K562 (cell line): Measurements from ENCODE around the gene PRSS53.

Experiments used
- CTCF ChIP-seq, 3 experiments: IDR thresholded peaks in 2 of 3; conservative IDR thresholded peaks in 1 of 3; 2 replicates each; pipeline ENCODE4 v1.5.1; 2011 to 2012; ENCODE audit warnings: low read length in 3 of 3, mild to moderate bottlenecking in 3 of 3, control low read depth in 2 of 3, improper control_type of control experiment in 1 of 3, inconsistent platforms in 1 of 3, low read depth in 1 of 3, mixed read lengths in 1 of 3, moderate library complexity in 1 of 3; ENCODE audit not compliant: insufficient read depth in 2 of 3
- CTCFL ChIP-seq: IDR thresholded peaks from 2 replicates; pipeline ENCODE4 v1.6.1; 2011; ENCODE audit warnings: borderline replicate concordance, low read depth, mild to moderate bottlenecking, moderate library complexity, low read length; ENCODE audit not compliant: insufficient read depth, poor library complexity, severe bottlenecking
- DMBX1 ChIP-seq: fragments of 250-450 bp; sonication (Bioruptor Pico); IDR thresholded peaks from 2 replicates; pipeline ENCODE4 v1.8.0; 2022; ENCODE audit warnings: inconsistent platforms, mild to moderate bottlenecking, moderate library complexity, borderline replicate concordance
- EP300 ChIP-seq: IDR thresholded peaks from 2 replicates; pipeline ENCODE4 v1.6.1; 2012; ENCODE audit warnings: low read length, improper control_type of control experiment
- HOMEZ ChIP-seq: fragments of 250-450 bp; sonication (Bioruptor Pico); IDR thresholded peaks from 2 replicates; pipeline ENCODE4 v1.4.0; 2020; ENCODE audit warnings: mild to moderate bottlenecking, moderate library complexity
- KAT7 ChIP-seq: sonication (generic); formaldehyde crosslinking; IDR thresholded peaks from 2 replicates; pipeline ENCODE4 v1.8.0; 2022; ENCODE audit warnings: missing genetic modification reagents, mild to moderate bottlenecking, borderline replicate concordance
- KLF1 ChIP-seq: fragments of 450-650 bp; IDR thresholded peaks from 2 replicates; pipeline ENCODE4 v1.6.1; 2016; ENCODE audit warnings: missing genetic modification characterization, missing compliant biosample characterization
- POLR2AphosphoS5 ChIP-seq: IDR thresholded peaks from 2 replicates; pipeline ENCODE4 v1.6.1; 2011; ENCODE audit warnings: mild to moderate bottlenecking, low read depth, low read length, moderate library complexity; ENCODE audit not compliant: control insufficient read depth, insufficient read depth
- SRF ChIP-seq, 2 experiments: fragments of 250-450, 450-650 bp in 1 of 2; sonication (Bioruptor Pico) in 1 of 2; sonication (generic) in 1 of 2; formaldehyde crosslinking; IDR thresholded peaks; 2 replicates each; pipeline versions ENCODE4 v1.5.0 to v1.5.1; 2020 to 2022; ENCODE audit warnings: mild to moderate bottlenecking in 1 of 2, missing genetic modification reagents in 1 of 2
- TAF1 ChIP-seq: IDR thresholded peaks from 2 replicates; pipeline ENCODE4 v1.6.1; 2011; ENCODE audit warnings: mild to moderate bottlenecking, low read length, moderate library complexity; ENCODE audit not compliant: insufficient read depth, control insufficient read depth, severe bottlenecking; ENCODE audit errors: extremely low read depth
- ZFX ChIP-seq: sonication (generic); formaldehyde crosslinking; IDR thresholded peaks from 2 replicates; pipeline ENCODE4 v1.8.0; 2022; ENCODE audit warnings: mild to moderate bottlenecking, missing genetic modification reagents, moderate library complexity
- ZNF395 ChIP-seq: fragments of 200-800 bp; sonication (Bioruptor generic); IDR thresholded peaks from 2 replicates; pipeline ENCODE4 v1.6.1; 2017; ENCODE audit warnings: missing genetic modification characterization, missing compliant biosample characterization
- TF ChIP-seq, protein P1 (sequence below): IDR thresholded peaks from 2 replicates; pipeline ENCODE4 v1.6.1; 2014; ENCODE audit warnings: antibody characterized with exemption
- TF ChIP-seq, protein P2 (sequence below): sonication (generic); formaldehyde crosslinking; IDR thresholded peaks from 2 replicates; pipeline ENCODE4 v1.9.0; 2022; ENCODE audit warnings: mild to moderate bottlenecking, missing genetic modification reagents

- TF ChIP-seq KLF1 (tag) = no peak
- no peak for TF ChIP-seq DMBX1 (CRISPR knock-in tag)
- TF ChIP-seq, protein P1, sequence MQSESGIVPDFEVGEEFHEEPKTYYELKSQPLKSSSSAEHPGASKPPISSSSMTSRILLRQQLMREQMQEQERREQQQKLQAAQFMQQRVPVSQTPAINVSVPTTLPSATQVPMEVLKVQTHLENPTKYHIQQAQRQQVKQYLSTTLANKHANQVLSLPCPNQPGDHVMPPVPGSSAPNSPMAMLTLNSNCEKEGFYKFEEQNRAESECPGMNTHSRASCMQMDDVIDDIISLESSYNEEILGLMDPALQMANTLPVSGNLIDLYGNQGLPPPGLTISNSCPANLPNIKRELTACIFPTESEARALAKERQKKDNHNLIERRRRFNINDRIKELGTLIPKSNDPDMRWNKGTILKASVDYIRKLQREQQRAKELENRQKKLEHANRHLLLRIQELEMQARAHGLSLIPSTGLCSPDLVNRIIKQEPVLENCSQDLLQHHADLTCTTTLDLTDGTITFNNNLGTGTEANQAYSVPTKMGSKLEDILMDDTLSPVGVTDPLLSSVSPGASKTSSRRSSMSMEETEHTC = no peak
- no peak for TF ChIP-seq CTCFL
- no peak for TF ChIP-seq ZFX (CRISPR knock-in tag)
- no peak for TF ChIP-seq EP300
- TF ChIP-seq TAF1 = no peak
- TF ChIP-seq SRF (CRISPR knock-in tag; IDR thresholded peaks at IDR 0.05) = no peak
- no peak; the same call in 1 of the 2 replicates for TF ChIP-seq POLR2AphosphoS5
- TF ChIP-seq, protein P2, sequence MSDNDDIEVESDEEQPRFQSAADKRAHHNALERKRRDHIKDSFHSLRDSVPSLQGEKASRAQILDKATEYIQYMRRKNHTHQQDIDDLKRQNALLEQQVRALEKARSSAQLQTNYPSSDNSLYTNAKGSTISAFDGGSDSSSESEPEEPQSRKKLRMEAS (CRISPR knock-in tag) = no peak
- no peak for TF ChIP-seq CTCF (IDR thresholded peaks at IDR 0.05 in 2 of 3, conservative IDR thresholded peaks at IDR 0.05 in 1 of 3; ENCODE audit: insufficient read depth in 2 of 3, low read depth in 1 of 3, low read length in 3 of 3)
- no peak for TF ChIP-seq KAT7 (CRISPR knock-in tag)
- TF ChIP-seq ZNF395 = no peak
- TF ChIP-seq HOMEZ (CRISPR knock-in tag) = no peak
Measured at GRCh38 chr16:31113121-31114120, 24.7 kb upstream of the PRSS53 start.
